Activated naive CD8-positive, alpha-beta T cell treated with anti-CD3 and anti-CD28 coated beads for 36 hours (primary cell): ENCODE results near the gene FBXL20. TPM values are rescaled to one million over a fixed set of nuclear protein-coding genes. Genes with fewer than 3 reads are reported as not detected.
"Not testable (repeated sequence)": the region's sequence is repeated elsewhere in the genome, so short reads cannot be mapped to it uniquely, and the experiment has no call there.

Experiments used
- DNase-seq: peaks from one replicate; pipeline ENCODE4 v3.0.0; 2021
- H3K27ac Mint-ChIP-seq: one replicate; pipeline ENCODE4 v1.8.0; 2022; ENCODE audit warnings: mild to moderate bottlenecking, moderate library complexity, mixed read lengths
- H3K27me3 Mint-ChIP-seq: one replicate; pipeline ENCODE4 v1.8.0; 2022; ENCODE audit warnings: mild to moderate bottlenecking, mixed read lengths
- H3K36me3 Mint-ChIP-seq: one replicate; pipeline ENCODE4 v1.8.0; 2021; ENCODE audit warnings: mild to moderate bottlenecking, mixed read lengths
- H3K4me1 Mint-ChIP-seq: one replicate; pipeline ENCODE4 v1.8.0; 2021; ENCODE audit warnings: mixed read lengths
- H3K4me3 Mint-ChIP-seq: one replicate; pipeline ENCODE4 v1.8.0; 2022; ENCODE audit warnings: mild to moderate bottlenecking, moderate library complexity, mixed read lengths
- H3K9me3 Mint-ChIP-seq: one replicate; pipeline ENCODE4 v1.8.0; 2022; ENCODE audit warnings: mixed read lengths
- total RNA-seq, 2 experiments: library from RNA; stranded (reverse); gene quantifications; one replicate each; pipeline ENCODE4 v1.2.3, GENCODE V29; 2021

Gene FBXL20
- total RNA-seq, 2 experiments from 2014 or later = 15.7 to 16.3 TPM

DNA sequence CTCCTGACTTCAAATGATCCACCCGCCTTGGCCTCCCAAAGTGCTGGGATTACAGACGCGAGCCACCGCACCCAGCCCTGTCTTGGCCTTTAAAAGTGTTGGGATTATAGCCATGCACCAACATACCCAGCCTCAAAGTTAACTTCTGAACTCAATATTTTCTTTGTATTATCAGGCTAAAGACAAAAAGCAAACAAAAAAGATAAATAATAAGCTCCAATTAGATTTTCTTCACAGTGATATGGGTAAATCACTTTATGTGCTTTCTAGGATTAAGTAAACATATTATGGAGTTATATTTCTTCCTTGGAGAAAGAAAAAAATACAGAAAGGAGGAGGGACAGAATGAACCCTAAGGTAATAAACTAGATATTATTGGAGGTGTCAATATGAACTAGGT lies 74.3 kb downstream of the FBXL20 start:
- Mint-ChIP-seq H3K4me3 (no peak overlapping the region), H3K9me3 (no peaks in the 10 kb centered on the region), H3K27ac (no peak overlapping the region), H3K36me3 (no peaks in the 10 kb centered on the region), H3K4me1 (peaks cover 8% of the 10 kb centered on the region), H3K27me3 (no peaks in the 10 kb centered on the region)
- DNase-seq = no peak

DNA sequence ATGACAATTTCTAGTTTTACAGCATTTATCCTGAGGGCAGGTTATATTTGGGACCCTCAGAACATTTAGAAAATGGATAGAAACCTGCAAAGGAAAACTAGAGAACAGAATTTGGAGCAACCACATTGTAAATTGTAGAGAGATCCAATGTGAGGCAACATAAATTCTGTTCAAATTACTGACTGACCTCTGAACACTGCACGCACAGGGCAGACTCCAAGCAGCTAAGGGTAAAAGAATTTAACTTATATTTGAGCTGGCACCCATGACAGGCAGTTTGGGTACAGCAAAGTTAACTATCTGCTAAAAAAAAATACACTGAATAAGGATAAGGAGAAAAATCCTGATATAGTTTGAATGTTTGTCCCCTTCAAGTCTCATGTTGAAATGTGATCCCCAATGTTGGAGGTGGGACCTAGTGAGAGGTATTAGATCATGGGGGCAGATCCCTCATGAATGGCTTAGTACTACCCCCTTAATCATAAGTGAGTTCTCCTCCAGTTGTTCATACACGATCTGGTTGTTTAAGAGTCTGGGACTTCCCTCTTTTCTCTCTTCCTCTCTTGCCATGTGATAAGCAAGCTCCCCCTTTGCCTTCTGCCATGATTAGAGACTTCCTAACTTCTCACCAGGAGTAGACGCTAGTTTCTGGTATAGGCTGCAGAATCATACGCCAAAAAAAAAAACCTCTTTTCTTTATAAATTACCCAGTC lies 75.7 kb downstream of the FBXL20 start:
- Mint-ChIP-seq H3K9me3 (no peaks in the 10 kb centered on the region), H3K27ac (no peak overlapping the region), H3K27me3 (no peaks in the 10 kb centered on the region), H3K36me3 (no peaks in the 10 kb centered on the region), H3K4me1 (peaks cover 8% of the 10 kb centered on the region), H3K4me3 (no peak overlapping the region)
- no peak for DNase-seq

DNA sequence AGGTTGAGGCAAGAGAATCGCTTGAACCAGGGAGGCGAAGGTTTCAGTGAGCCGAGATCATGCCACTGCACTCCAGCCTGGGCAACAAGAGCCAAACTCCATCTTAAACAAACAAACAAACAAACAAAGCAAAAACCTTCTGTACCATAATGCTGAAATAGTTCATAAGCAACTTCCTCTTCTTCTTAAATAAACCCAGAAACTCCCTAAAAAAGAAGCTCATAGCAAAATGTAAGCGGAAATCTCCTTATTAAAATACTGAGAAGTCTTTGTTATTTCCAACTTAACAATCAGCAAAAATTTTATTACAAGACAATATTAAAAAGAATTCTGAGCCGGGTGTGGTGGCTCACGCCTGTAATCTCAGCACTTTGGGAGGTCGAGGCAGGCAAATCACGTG lies 82.8 kb downstream of the FBXL20 start:
- H3K4me1 Mint-ChIP-seq = no peaks in the 10 kb centered on the region
- H3K9me3 Mint-ChIP-seq = no peaks in the 10 kb centered on the region
- H3K36me3 Mint-ChIP-seq = no peaks in the 10 kb centered on the region
- no peaks in the 10 kb centered on the region for H3K27me3 Mint-ChIP-seq
- DNase-seq = no peak
- H3K4me3 Mint-ChIP-seq = no peak overlapping the region
- no peak overlapping the region for H3K27ac Mint-ChIP-seq

DNA sequence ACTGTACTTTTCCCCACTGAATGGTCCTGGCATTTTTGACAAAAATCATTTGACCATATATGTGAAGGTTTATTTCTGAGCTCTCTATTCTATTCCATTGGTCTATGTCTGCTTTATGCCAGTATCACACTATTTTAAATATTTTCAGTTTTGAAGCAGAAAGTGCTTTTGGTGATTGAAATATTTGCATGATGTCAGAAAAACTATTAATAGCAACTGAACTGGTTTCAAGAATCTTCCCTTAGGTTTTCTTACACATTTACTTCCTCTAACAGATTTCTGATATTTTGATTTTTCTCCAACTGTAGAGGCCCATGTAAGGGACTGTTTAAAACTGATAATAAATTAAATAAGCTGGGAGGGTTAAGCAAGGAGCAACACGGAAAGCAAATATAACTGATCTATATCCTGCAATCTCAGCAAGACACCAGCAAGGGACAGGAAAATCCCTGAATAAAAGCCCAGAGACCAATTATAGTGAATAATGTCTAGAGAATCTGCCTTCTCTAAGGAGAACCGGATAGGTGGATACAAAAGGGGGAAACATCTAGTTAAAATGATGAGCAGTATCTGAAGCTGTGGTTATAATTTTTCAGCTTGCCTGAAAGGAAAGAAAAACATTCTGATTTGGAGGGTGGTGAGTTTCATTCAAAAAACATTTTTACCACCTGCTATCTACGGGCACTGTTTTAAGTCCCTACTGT lies 94.8 kb downstream of the FBXL20 start:
- peaks cover 2% of the 10 kb centered on the region for H3K36me3 Mint-ChIP-seq

DNA sequence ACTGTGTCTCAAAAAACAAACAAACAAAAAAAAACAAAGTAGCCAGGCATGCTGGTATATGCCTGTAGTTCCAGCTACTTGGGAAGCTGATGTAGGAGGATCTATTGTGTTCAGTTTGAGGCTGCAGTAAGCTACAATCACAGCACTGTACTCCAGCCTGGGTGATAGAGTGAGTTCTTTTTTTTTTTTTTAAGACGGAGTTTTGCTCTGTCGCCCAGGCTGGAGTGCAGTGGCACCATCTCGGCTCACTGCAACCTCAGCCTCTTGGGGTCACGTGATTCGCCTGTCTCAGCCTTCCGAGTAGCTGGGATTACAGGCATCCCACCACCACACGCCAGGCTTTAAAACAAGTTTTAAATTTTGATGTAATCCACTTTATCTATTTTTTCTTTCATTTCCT lies 95.4 kb downstream of the FBXL20 start:
- Mint-ChIP-seq H3K4me3 (no peak overlapping the region), H3K27me3 (no peaks in the 10 kb centered on the region), H3K27ac (no peak overlapping the region), H3K36me3 (peaks cover 5% of the 10 kb centered on the region), H3K4me1 (peaks cover 15% of the 10 kb centered on the region), H3K9me3 (no peaks in the 10 kb centered on the region)
- DNase-seq = no peak

More for the DNA sequence above, 94.8 kb downstream of the FBXL20 start:
- no peak overlapping the region for H3K4me3 Mint-ChIP-seq
- no peaks in the 10 kb centered on the region for H3K27me3 Mint-ChIP-seq
- no peak overlapping the region for H3K27ac Mint-ChIP-seq
- DNase-seq = no peak
- H3K4me1 Mint-ChIP-seq = peaks cover 13% of the 10 kb centered on the region
- no peaks in the 10 kb centered on the region for H3K9me3 Mint-ChIP-seq

DNA sequence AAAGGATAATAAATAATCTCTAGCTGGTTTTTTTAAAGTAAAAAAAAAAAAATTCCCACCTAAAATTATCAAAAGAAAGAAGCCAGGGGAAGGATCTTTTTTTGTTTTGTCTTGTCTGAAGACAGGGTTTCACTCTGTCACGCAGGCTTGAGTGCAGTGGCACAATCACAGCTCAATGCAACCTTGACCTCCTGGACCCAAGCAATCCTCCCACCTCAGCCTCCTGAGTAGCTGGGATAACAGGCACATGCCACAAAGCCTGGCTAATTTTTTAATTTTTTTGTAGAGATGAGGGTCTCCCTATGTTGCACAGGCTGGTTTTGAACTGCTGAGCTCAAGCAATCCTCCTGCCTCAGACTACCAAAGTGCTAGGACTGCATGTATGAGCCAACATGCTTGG lies 97.2 kb downstream of the FBXL20 start:
- H3K4me3 Mint-ChIP-seq = no peak overlapping the region
- peaks cover 10% of the 10 kb centered on the region for H3K36me3 Mint-ChIP-seq
- H3K27ac Mint-ChIP-seq = no peak overlapping the region
- H3K9me3 Mint-ChIP-seq = no peaks in the 10 kb centered on the region
- H3K27me3 Mint-ChIP-seq = no peaks in the 10 kb centered on the region
- no peak for DNase-seq
- peaks cover 17% of the 10 kb centered on the region for H3K4me1 Mint-ChIP-seq

DNA sequence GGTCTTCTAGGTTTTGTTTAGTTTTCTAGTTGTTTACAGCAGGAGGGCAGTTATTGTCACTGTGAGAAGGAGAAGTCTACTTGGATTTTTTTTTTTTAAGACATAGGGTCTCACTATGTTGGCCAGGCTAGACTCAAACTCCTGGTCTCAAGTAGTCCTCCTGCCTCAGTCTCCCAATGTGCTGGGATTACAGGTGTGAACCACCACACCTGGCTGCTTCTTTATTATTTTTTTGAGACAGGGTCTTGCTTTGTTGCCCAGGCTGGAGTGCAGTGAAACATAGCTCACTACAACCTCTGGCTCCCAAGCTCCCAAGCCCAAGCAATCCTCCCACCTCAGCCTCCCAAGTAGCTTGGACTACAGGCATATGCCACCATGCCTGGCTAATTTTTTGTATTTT lies 107.4 kb downstream of the FBXL20 start:
- Mint-ChIP-seq H3K4me1 (no peaks in the 10 kb centered on the region), H3K9me3 (no peaks in the 10 kb centered on the region), H3K27ac (no peak overlapping the region), H3K4me3 (no peak overlapping the region), H3K27me3 (no peaks in the 10 kb centered on the region), H3K36me3 (peaks cover 6% of the 10 kb centered on the region)
- DNase-seq = no peak

DNA sequence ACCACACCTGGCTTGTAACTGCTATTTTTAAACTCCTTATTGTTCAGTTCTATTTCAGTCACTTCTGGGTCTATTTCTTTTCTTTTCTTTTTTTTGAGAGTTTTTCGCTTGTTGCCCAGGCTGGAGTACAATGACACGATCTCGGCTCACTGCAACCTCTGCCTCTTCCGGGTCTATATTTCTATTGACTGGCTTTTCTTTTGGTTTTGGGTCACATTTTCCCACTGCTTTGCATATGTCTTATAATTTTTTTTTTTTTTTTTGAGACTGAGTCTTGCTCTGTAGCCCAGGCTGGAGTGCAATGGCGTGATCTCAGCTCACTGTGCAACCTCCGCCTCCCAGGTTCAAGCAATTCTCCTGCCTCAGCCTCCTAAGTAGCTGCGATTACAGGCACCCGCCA lies 108.9 kb downstream of the FBXL20 start:
- H3K36me3 Mint-ChIP-seq, DNase-seq, H3K4me3 Mint-ChIP-seq, H3K27ac Mint-ChIP-seq, H3K27me3 Mint-ChIP-seq, H3K4me1 Mint-ChIP-seq, H3K9me3 Mint-ChIP-seq: not testable (repeated sequence)

DNA sequence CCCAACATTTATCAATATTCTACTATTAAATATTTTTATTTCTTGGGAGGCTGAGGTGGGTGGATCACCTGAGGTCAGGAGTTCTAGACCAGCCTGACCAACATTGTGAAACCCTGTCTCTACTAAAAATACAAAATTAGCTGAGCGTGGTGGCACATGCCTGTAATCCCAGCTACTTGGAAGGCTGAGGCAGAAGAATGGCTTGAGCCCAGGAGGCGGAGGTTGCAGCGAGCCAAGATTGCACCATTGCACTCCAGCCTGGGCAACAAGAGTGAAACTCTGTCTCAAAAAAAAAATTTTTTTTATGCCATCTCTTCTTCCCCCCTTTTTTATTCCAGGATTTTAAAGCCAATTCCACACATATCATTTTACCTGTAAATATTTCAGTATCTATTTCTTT lies 114.9 kb downstream of the FBXL20 start:
- not testable (repeated sequence) for H3K4me3 Mint-ChIP-seq, H3K27ac Mint-ChIP-seq, H3K36me3 Mint-ChIP-seq, DNase-seq, H3K27me3 Mint-ChIP-seq, H3K9me3 Mint-ChIP-seq, H3K4me1 Mint-ChIP-seq

DNA sequence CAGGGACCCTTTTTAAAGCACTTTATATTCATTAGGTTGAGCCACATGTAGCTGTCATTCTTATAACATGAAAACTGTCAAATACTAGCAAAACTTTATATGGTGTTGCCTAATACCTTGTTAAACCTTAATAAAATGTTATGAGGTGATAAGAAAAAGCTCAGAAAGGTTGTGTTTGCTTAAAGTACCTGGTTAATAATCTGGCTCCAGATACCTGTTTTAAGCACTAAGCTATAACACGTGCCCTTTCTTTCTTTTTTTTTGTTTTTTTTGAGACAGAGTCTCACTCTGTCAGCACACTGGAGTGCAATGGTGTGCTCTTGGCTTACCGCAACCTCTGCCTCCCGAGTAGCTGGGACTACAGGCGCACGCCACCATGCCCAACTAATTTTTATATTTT lies 116.7 kb downstream of the FBXL20 start:
- no peak for DNase-seq
- H3K27me3 Mint-ChIP-seq = no peaks in the 10 kb centered on the region
- no peaks in the 10 kb centered on the region for H3K36me3 Mint-ChIP-seq
- no peaks in the 10 kb centered on the region for H3K9me3 Mint-ChIP-seq
- no peak overlapping the region for H3K27ac Mint-ChIP-seq
- no peaks in the 10 kb centered on the region for H3K4me1 Mint-ChIP-seq
- no peak overlapping the region for H3K4me3 Mint-ChIP-seq

DNA sequence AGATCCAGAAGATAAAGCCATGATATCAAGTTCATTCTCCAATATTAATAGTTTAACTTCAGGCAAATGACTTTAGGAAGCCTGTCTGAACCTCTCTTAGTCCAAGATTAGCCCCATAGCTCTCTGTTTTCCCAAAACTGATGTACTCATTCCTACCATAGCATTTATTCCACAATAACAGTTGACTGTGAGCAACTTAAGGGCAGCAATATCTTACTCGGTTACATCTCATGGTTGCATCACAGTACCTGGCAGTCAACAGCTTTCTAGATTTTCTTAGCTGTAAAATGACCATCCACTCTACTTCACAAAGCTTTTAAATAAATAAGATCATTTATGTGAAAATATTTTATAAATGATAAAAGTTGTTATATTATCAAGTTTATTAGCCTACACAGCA lies 117.5 kb downstream of the FBXL20 start:
- no peaks in the 10 kb centered on the region for H3K9me3 Mint-ChIP-seq
- H3K27ac Mint-ChIP-seq = no peak overlapping the region
- no peak overlapping the region for H3K4me3 Mint-ChIP-seq
- H3K27me3 Mint-ChIP-seq = no peaks in the 10 kb centered on the region
- no peaks in the 10 kb centered on the region for H3K36me3 Mint-ChIP-seq
- H3K4me1 Mint-ChIP-seq = no peaks in the 10 kb centered on the region
- no peak for DNase-seq

DNA sequence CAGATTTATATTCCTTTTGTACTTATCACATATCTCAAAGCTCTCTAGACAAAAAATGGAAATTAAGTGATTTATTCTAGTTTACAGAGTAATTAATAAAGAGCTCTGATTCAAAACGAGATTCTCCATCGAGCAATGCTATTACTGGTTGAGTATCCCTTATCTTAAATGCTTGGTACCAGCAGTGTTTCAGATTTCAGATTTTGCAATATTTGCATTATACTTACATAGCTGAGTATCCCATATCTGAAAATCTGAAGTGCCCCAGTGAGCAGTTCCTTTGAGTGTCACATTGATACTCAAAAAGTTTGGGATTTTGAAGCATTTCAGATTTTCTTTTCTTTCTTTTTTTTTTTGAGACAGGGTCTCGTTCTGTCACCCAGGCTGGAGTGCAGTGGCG lies 118.3 kb downstream of the FBXL20 start:
- Mint-ChIP-seq H3K4me1 (no peaks in the 10 kb centered on the region), H3K36me3 (no peaks in the 10 kb centered on the region), H3K9me3 (no peaks in the 10 kb centered on the region), H3K4me3 (no peak overlapping the region), H3K27ac (no peak overlapping the region), H3K27me3 (no peaks in the 10 kb centered on the region)
- DNase-seq = no peak

DNA sequence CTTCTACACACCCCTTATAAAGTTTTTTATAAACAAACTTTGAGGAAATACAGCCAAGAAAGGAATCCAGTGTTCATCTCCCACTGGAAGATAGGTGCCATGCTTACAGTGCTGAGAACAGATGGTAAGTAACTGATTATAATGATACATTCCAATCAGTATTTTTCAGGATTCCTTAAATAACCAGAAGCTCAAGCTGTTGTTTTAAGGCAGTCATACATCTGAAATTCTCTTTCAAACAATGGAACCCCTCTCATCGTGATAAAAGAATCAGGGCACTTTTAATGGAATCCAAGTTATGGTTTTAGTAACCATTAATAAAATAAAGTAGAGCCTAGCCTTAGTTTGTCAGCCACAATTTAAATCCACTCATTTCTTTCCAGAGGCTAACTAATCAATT lies 119.6 kb downstream of the FBXL20 start:
- H3K27ac Mint-ChIP-seq = no peak overlapping the region
- H3K36me3 Mint-ChIP-seq = no peaks in the 10 kb centered on the region
- H3K9me3 Mint-ChIP-seq = no peaks in the 10 kb centered on the region
- no peaks in the 10 kb centered on the region for H3K4me1 Mint-ChIP-seq
- DNase-seq = no peak
- H3K4me3 Mint-ChIP-seq = no peak overlapping the region
- no peaks in the 10 kb centered on the region for H3K27me3 Mint-ChIP-seq

DNA sequence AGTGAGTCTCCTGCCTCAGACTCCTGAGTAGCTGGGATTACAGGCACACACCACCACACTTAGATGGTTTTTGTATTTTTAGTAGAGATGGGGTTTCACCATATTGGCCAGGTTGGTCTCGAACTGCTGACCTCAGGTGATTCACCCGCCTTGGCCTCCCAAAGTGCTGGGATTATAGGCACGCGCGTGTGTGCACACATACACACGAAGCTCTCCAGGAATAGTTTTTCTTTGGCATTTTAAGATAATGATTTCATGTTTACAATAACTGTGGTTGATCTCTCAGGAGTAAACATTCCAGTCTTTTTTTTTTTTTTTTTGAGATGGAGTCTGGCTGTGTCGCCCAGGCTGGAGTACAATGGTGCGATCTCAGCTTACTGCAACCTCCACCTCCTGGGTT lies 123.2 kb downstream of the FBXL20 start:
- H3K4me1 Mint-ChIP-seq, H3K27me3 Mint-ChIP-seq, H3K36me3 Mint-ChIP-seq, H3K4me3 Mint-ChIP-seq, H3K9me3 Mint-ChIP-seq, H3K27ac Mint-ChIP-seq, DNase-seq: not testable (repeated sequence)

DNA sequence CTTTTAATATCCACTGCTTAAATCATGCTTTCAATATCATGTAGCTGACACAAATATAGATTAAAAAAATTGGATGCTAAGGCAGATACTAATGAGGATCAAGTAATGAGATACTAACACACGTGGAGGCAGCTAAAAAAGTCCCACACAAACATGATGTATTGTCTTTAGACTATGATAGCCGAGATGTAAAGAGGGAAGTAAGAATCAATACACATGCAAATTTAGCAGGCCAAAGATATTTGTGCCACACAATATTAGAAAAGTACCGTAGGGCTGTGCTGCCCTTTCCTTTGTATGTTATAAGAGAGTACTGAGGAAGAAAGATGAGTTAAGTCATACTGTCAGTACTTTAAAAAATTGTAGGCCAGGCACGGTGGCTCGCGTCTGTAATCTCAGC lies 124.3 kb downstream of the FBXL20 start:
- Mint-ChIP-seq H3K9me3 (no peaks in the 10 kb centered on the region), H3K4me3 (no peak overlapping the region), H3K27me3 (no peaks in the 10 kb centered on the region), H3K36me3 (no peaks in the 10 kb centered on the region), H3K4me1 (no peaks in the 10 kb centered on the region), H3K27ac (no peak overlapping the region)
- no peak for DNase-seq

DNA sequence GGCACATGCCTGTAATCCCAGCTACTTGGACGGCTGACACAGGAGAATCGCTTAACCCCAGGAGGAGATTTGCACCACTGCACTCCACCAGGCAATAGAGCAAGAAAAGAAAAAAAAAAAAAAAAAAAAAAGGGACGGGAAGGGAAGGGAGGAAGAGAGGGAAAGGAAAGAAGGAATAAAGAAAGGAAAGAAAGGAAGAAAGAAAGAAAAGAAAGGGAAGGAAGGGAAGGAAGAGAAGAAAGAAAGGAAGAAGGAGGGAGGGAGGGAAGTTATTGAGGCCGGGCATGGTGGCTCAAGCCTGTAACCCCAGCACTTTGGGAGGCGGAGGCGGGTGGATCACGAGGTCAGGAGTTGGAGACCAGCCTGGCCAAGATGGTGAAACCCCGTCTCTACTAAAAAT lies 125.3 kb downstream of the FBXL20 start:
- H3K4me3 Mint-ChIP-seq = no peak overlapping the region
- no peak for DNase-seq
- H3K27ac Mint-ChIP-seq = no peak overlapping the region
- H3K27me3 Mint-ChIP-seq = no peaks in the 10 kb centered on the region
- no peaks in the 10 kb centered on the region for H3K4me1 Mint-ChIP-seq
- no peaks in the 10 kb centered on the region for H3K36me3 Mint-ChIP-seq
- no peaks in the 10 kb centered on the region for H3K9me3 Mint-ChIP-seq
